Subcutaneous abdominal adipose tissue (tissue), 5 donors: ENCODE data around the gene CAMK2G.
"Not testable (repeated sequence)": the region's sequence is repeated elsewhere in the genome, so short reads cannot be mapped to it uniquely, and the experiment has no call there.

ENCODE experiments used
- H3K27ac ChIP-seq: one replicate; pipeline ENCODE4 v1.7.0; 2013; ENCODE audit warnings: low read depth, mild to moderate bottlenecking, inconsistent platforms, low read length, moderate library complexity
- H3K27me3 ChIP-seq, 5 donors: one replicate each; pipeline ENCODE4 v1.7.0; 2013; ENCODE audit warnings: low read length in 5 of 5, inconsistent platforms in 1 of 5; ENCODE audit not compliant: control insufficient read depth in 5 of 5, insufficient read depth in 4 of 5
- H3K36me3 ChIP-seq, 5 donors: one replicate each; pipeline ENCODE4 v1.7.0; 2013; ENCODE audit warnings: low read length in 5 of 5; ENCODE audit not compliant: control insufficient read depth in 5 of 5, insufficient read depth in 5 of 5
- H3K4me1 ChIP-seq, 5 donors: one replicate each; pipeline ENCODE4 v1.7.0; 2013; ENCODE audit warnings: low read length in 5 of 5, mild to moderate bottlenecking in 3 of 5, moderate library complexity in 1 of 5; ENCODE audit not compliant: control insufficient read depth in 5 of 5, insufficient read depth in 5 of 5
- H3K4me3 ChIP-seq, 5 donors: one replicate each; pipeline ENCODE4 v1.7.0; 2013; ENCODE audit warnings: low read length in 5 of 5, low read depth in 1 of 5
- H3K9ac ChIP-seq, 5 donors: one replicate each; pipeline ENCODE4 v1.7.0; 2013; ENCODE audit warnings: low read length in 5 of 5, mild to moderate bottlenecking in 4 of 5, moderate library complexity in 3 of 5
- H3K9me3 ChIP-seq, 5 donors: one replicate each; pipeline ENCODE4 v1.7.0; 2013; ENCODE audit warnings: low read length in 5 of 5; ENCODE audit not compliant: control insufficient read depth in 5 of 5
- donor health status: healthy.
- donor health status: healthy.
- donor health status: healthy.
- donor health status: healthy.
- donor health status: healthy.

The CAMK2G gene

DNA sequence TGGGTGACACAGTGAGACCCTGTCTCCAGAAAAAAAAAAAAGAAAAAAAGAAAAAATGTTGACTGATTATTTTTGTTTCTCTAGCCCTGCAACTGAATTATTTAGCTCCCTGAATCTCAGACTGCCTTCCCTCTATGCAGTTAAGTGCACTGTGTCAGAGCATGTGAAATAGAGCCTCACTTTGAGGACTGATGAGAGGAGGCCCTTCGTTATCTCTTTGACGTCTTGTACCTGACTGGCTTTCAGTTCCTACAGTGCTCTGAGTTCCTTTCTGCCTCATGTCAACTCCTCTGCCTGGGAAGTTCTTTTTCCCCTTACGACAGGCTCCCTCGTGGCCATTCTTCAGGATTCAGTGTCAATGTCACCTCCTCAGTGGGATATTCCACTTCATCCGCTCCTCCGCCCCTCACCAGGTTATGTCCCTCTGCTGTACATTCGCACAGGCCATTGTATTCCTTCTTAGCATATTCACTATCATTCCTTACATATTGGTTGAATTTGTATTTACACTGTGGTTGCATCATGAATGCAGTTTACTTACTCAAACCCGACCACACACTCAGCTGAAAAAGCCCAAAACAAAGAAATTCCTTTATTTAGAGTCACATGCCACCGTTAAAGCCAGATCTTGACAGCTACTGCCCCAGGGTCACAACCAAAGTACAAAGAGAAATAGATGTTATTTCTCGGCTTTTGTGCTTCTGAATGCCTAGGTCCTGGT lies 18.1 kb upstream of the CAMK2G start:
- H3K9ac ChIP-seq, result no peak overlapping the region
- no peaks in the 10 kb centered on the region for H3K27me3 ChIP-seq
- H3K36me3 ChIP-seq, result no peaks in the 10 kb centered on the region
- H3K4me3 ChIP-seq, result no peak overlapping the region
- no peaks in the 10 kb centered on the region for H3K9me3 ChIP-seq
- H3K4me1 ChIP-seq, result peaks cover 6 to 27% (median 17%) of the 10 kb centered on the region in 5 donors
- no peak overlapping the region for H3K27ac ChIP-seq

DNA sequence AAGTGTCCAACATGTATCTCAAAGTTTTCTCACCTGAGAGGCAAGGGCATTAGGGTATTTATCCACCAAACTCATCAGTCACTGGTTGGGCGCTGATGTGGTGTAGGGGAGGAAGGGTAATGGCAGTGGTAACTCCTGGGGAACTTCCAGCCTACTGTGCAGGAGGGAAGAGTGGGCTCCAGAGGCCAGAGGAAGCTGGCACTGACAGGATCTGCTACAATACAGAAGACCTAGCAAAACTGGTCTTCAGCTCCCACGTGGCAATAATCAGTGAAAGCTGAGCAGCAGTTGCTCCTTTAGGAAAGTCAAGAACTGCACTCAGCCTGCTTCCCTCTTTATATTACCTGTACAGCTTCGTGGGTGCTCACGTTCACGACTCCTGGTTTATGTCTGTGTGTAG lies 17.2 kb upstream of the CAMK2G start:
- H3K4me1 ChIP-seq, result peaks cover 15 to 37% (median 27%) of the 10 kb centered on the region in 5 donors
- no peaks in the 10 kb centered on the region for H3K27me3 ChIP-seq

DNA sequence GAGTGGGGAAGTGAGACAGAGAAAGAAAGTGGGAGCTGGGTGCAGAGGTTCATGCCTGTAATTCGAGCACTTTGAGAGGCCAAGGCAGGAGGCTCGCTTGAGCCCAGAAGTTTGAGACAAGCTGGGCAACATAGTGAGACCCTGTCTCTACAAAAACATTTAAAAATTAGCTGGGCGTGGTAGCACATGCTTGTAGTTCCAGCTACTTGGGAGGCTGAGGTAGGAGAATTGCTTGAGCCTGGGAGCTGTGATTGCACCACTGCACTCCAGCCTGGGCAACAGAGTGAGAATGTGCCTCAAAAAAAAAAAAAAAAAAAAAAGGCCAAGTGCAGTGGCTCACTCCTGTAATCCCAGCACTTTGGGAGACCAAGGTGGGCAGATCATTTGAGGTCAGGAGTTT lies 16.5 kb upstream of the CAMK2G start:
- not testable (repeated sequence) for H3K9ac ChIP-seq, H3K27me3 ChIP-seq, H3K27ac ChIP-seq, H3K9me3 ChIP-seq, H3K36me3 ChIP-seq, H3K4me3 ChIP-seq
- H3K4me1 ChIP-seq, result peaks cover 18 to 42% (median 31%) of the 10 kb centered on the region in 5 donors

More for the DNA sequence above, 17.2 kb upstream of the CAMK2G start:
- no peaks in the 10 kb centered on the region for H3K36me3 ChIP-seq
- no peak overlapping the region for H3K27ac ChIP-seq
- H3K4me3 ChIP-seq, result no peak overlapping the region
- no peak overlapping the region for H3K9ac ChIP-seq
- no peaks in the 10 kb centered on the region for H3K9me3 ChIP-seq

DNA sequence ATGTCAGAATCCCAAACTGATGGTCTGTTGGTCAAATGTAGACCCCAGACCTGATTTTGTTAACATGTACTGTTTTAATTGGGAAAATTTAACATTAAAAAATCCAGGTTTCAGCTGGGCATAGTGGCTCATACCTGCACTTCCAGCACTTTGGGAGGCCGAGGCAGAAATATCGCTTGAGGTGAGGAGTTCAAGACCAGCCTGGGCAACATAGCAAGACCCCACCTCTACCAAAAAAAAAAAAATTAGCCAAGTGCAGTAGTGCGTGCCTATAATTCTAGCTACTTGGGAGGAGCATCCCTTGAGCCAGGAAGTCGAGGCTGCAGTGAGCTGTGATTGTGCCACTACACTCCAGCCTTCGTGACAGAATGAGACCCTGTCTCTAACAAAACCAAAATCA lies 15.9 kb upstream of the CAMK2G start:
- Histone ChIP-seq H3K27ac (no peak overlapping the region), H3K4me3 (no peak overlapping the region), H3K9me3 (no peaks in the 10 kb centered on the region), H3K27me3 (no peaks in the 10 kb centered on the region), H3K4me1 (peaks cover 18 to 42% (median 31%) of the 10 kb centered on the region in 5 donors), H3K9ac (no peak overlapping the region), H3K36me3 (no peaks in the 10 kb centered on the region)

DNA sequence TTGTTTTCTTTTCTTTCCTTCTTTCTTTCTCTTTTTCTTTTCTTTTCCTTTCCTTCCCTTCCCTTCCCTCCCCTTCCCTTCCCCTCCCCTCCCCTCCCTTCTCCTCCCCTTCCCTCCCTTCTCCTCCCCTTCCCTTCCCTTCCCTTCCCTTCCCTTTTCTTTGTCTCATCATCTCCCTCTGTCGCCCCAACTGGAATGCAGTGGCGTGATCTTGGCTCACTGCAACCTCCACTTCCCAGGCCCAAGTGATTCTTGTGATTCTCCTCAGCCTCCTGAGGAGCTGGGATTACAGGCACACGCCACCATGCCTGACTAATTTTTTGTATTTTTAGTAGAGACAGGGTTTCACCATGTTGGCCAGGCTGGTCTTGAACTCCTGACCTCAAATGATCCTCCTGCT lies 15.1 kb upstream of the CAMK2G start:
- Histone ChIP-seq H3K27ac (peak overlapping the region; percentile 94), H3K4me1 (peaks cover 18 to 38% (median 31%) of the 10 kb centered on the region in 5 donors)
- not testable (repeated sequence) for H3K4me3 ChIP-seq, H3K36me3 ChIP-seq, H3K9me3 ChIP-seq, H3K9ac ChIP-seq, H3K27me3 ChIP-seq

DNA sequence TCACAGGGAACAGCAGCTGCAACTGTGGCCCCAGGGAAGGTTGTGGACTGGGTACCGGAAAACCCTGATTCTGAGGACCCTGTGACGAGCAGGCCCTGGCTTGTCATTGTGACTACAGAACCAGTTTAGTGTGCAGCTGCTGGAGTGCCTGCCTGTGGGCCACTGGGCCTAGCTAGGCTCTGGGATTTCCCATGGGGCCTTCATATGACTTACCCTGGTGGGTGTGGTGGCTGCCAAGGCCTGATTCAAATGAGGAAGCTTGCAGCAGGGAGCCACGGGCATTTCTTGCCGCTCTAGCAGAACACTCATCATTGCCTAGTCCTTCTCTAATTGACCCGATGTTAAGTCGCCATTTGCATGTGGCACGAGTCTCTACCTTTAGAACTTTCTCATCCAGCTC lies 14.7 kb upstream of the CAMK2G start:
- Histone ChIP-seq H3K9ac (no peak overlapping the region), H3K4me3 (no peak overlapping the region), H3K27me3 (no peaks in the 10 kb centered on the region), H3K36me3 (no peaks in the 10 kb centered on the region), H3K9me3 (no peaks in the 10 kb centered on the region), H3K4me1 (peaks cover 18 to 36% (median 31%) of the 10 kb centered on the region in 5 donors), H3K27ac (peak overlapping the region; percentile 94)

DNA sequence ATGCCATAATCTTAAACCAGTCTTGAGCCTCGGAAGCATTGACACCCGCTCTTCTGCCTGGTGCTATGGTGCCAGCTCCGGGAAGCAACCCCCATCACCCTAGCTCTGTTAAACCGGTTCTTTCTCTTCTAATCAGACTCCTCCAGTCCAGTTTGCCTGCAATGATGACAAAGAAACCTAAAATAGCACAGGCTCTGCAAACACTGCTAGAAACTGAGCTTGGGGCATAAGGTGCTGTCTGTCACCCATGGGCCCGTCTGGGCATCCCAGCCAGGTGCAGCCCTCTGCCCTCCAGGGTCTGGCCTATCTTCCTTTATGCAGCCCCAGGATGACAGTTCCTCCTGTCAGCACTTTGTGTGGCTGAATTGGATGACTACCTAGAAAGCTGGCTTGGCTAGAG lies 14.2 kb upstream of the CAMK2G start:
- Histone ChIP-seq H3K4me1 (peaks cover 18 to 36% (median 31%) of the 10 kb centered on the region in 5 donors), H3K27ac (peak overlapping the region; percentile 94), H3K9me3 (no peaks in the 10 kb centered on the region), H3K36me3 (no peaks in the 10 kb centered on the region), H3K4me3 (no peak overlapping the region), H3K9ac (no peak overlapping the region), H3K27me3 (no peaks in the 10 kb centered on the region)

DNA sequence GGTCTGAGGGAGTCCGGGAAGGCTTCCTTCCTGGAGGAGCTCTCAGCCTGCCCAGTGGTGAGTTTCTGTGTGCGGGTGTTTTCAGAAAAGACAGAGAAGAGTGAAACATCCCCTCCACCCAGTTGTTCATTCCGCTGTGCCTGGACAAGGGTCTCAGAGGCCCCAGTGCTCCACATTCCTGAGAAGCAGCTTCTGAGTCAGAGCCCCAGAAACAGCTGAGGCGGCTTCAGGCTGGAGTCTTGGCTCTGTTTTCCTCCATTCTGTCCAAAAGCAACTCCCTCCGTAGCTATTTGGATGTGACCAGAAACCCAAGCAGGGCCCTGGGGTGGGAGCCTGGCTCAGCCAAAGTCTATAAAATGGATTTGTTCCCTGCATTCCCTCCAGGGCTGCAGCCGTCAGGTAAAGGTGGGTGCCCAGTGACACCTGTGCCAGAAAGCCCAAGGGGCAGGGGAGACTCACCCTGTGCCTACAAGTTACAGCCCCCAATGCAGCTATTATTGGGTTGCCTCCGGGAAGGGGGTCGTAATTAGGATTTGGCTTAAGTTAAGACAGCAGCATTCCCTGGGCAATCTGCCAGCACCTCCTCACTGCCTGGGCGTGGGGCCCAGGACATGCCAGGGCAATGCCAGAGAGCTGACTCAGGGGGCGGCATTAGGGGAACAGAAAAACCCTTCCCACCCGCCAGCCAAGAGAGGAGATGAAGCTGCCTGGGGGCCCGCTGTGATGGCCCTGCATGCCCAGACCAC lies 13.1 kb upstream of the CAMK2G start:
- Histone ChIP-seq H3K27me3 (no peaks in the 10 kb centered on the region), H3K4me3 (peak overlapping the region; percentile 5 to 42 (median 33)), H3K27ac (peak overlapping the region; percentile 94), H3K9ac (peak overlapping the region; percentile 4 to 78 (median 65)), H3K4me1 (peaks cover 18 to 36% (median 31%) of the 10 kb centered on the region in 5 donors), H3K36me3 (no peaks in the 10 kb centered on the region), H3K9me3 (no peaks in the 10 kb centered on the region)

DNA sequence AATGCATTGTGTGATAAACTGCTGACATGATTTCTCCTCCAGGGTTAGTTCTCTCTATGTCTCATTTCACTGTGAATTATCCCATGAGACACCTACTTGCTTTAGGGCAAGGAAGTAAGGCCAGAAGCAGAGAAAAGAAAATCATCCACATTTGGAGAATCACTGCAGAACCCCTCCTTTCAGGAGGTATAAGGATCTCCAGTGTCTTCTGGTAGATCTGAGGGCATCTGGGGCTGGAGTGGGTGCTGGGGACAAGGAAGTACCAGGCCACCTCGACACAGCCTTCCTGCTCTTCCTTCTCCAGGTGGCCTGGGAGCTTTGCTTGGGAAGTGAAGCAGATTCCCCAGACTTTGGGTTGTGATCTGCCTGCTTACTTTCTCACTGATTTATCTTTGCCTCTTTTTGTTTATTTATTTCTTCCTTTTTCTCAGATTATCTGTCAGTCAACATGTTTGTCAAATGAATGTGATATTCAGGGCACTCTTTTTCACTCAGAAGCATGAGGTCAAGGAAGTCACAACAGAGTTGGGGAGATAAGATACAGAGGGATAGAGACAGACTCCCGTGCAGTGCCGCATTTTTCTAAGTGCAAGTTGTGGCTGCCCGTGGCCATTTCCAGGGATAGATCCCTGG lies 12.4 kb upstream of the CAMK2G start:
- Histone ChIP-seq H3K27me3 (no peaks in the 10 kb centered on the region), H3K36me3 (no peaks in the 10 kb centered on the region), H3K4me3 (peak overlapping the region in 4 of 5 donors; percentile 5 to 42 (median 31)), H3K9me3 (no peaks in the 10 kb centered on the region), H3K9ac (peak overlapping the region in 4 of 5 donors; percentile 4 to 65 (median 30)), H3K27ac (peak overlapping the region; percentile 94), H3K4me1 (peaks cover 18 to 36% (median 31%) of the 10 kb centered on the region in 5 donors)

DNA sequence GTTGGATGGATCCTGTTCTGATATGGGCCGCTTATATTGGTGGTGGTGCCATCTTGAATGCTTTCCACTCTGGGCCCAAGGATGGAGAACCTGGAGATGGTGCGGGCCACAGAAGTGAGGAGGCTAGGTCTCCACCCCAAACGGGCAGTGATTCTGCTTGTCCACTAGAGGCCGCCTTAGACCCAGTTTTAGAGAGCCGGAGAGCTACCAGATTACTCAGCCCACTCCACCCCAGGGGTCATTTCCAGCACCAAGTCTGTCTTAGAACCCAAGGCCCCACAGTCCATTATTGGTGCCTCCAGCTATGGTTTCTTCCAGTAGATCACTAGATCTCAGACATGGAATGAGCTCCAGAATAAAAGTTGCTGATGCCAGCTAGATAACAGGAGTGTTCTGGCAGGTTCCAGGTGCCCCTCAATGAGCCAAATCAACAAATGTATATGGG lies 11.8 kb upstream of the CAMK2G start:
- Histone ChIP-seq H3K27me3 (no peaks in the 10 kb centered on the region), H3K36me3 (no peaks in the 10 kb centered on the region), H3K9ac (peak overlapping the region in 4 of 5 donors; percentile 4 to 65 (median 7)), H3K27ac (peak overlapping the region; percentile 94), H3K4me1 (peaks cover 18 to 36% (median 31%) of the 10 kb centered on the region in 5 donors), H3K9me3 (no peaks in the 10 kb centered on the region), H3K4me3 (no peak overlapping the region)
